GM19372 (cell line): ENCODE data around the gene SLC25A11.
A peak's percentile ranks its signal among the peaks of the same experiment; 100 is the strongest.

Experiments
- ATAC-seq: cut with Tn5 transposase; IDR thresholded peaks from one replicate; pipeline ENCODE4 v1.9.1; 2021; ENCODE audit warnings: mild to moderate bottlenecking, low read depth, moderate library complexity; ENCODE audit not compliant: unreplicated experiment

The SLC25A11 gene

GRCh38 chr17:4967539-4968485 lies 28.0 kb upstream of the SLC25A11 start, which contains the start of gene SPAG7:
TSS of gene SPAG7 (minus strand) at chr17:4967817. CDS start at chr17:4967804, 13 bp downstream.
- peak; percentile 61 for ATAC-seq

- ATAC-seq, result peak; percentile 75
These were observed 27.1 kb upstream of the SLC25A11 start for GRCh38 chr17:4966844-4967538.

GRCh38 chr17:4965311-4965986 lies 25.6 kb upstream of the SLC25A11 start:
- no peak for ATAC-seq

GRCh38 chr17:4960279-4960922 lies 20.6 kb upstream of the SLC25A11 start:
- no peak for ATAC-seq

- no peak for ATAC-seq
These were observed 19.6 kb upstream of the SLC25A11 start for GRCh38 chr17:4959261-4959965.

- no peak for ATAC-seq
These were observed 18.3 kb upstream of the SLC25A11 start for GRCh38 chr17:4958102-4958501.

GRCh38 chr17:4956493-4957061 lies 16.7 kb upstream of the SLC25A11 start:
- no peak for ATAC-seq

- no peak for ATAC-seq
These were observed 15.2 kb upstream of the SLC25A11 start for GRCh38 chr17:4955091-4955490.

GRCh38 chr17:4953451-4953961 lies 13.7 kb upstream of the SLC25A11 start:
- no peak for ATAC-seq

GRCh38 chr17:4951486-4951885 lies 11.6 kb upstream of the SLC25A11 start:
- ATAC-seq, result no peak

GRCh38 chr17:4950746-4951204 lies 10.9 kb upstream of the SLC25A11 start, which contains the start of gene ENO3:
TSS of gene ENO3 (plus strand) at chr17:4951119. CDS start at chr17:4951830, 711 bp downstream.
- ATAC-seq, result no peak

GRCh38 chr17:4950075-4950745 lies 10.4 kb upstream of the SLC25A11 start:
- no peak for ATAC-seq

GRCh38 chr17:4949321-4950074 lies 9.7 kb upstream of the SLC25A11 start:
- peak; percentile 29 for ATAC-seq

- ATAC-seq, result peak; percentile 32
These were observed 9.1 kb upstream of the SLC25A11 start for GRCh38 chr17:4948931-4949320.

GRCh38 chr17:4948166-4948930 lies 8.5 kb upstream of the SLC25A11 start, which contains the start of gene PFN1:
TSS of gene PFN1 (minus strand) at chr17:4948530. CDS start at chr17:4948394, 136 bp downstream.
- peak; percentile 24 for ATAC-seq

- no peak for ATAC-seq
These were observed 7.7 kb upstream of the SLC25A11 start for GRCh38 chr17:4947411-4948165.
